HCT116 (cell line): Measurements from ENCODE around the gene SCD5. TPM values are rescaled to one million over a fixed set of nuclear protein-coding genes. Genes with fewer than 3 reads are reported as not detected.

Source experiments
- ATAC-seq: fragments of 200-7000 bp; cut with Tn5 transposase; 2 replicates; pipeline ENCODE4 v1.9.1; 2020; ENCODE audit warnings: mild to moderate bottlenecking, moderate library complexity
- BruUV-seq: library from RNA; stranded (reverse); fragments of 400-500 nt; replicated peaks from 2 replicates; lab custom pipeline; 2021; lab: Mats Ljungman, UMichigan
- CTCF ChIA-PET: fragments of 300-600 bp; sonication (Branson Sonifier 250); formaldehyde crosslinking; loops from one replicate; lab custom pipeline; 2021; ENCODE audit warnings: antibody characterized with exemption; lab: Charles Lee
- POLR2A ChIA-PET: fragments of 300-600, 350-600 bp; sonication (Branson Sonifier 250); formaldehyde crosslinking; loops from one replicate; lab custom pipeline; 2021; ENCODE audit warnings: antibody characterized with exemption; lab: Charles Lee
- RAD21 ChIA-PET, 2 experiments: fragments of 300-600 bp; sonication (Branson Sonifier 250); formaldehyde crosslinking; loops; one replicate each; lab custom pipeline; 2023; ENCODE audit warnings: low total read pairs in 2 of 2; ENCODE audit not compliant: uncharacterized antibody in 2 of 2, unreplicated experiment in 2 of 2, low non-redundant PET in 1 of 2; lab: Charles Lee
- DNase-seq: peaks from one replicate; pipeline ENCODE4 v3.0.0-alpha.2; 2010; ENCODE audit warnings: low read depth, low spot score
- H2AFZ ChIP-seq: fragments of 200-600 bp; shearing (Covaris generic), sonication (generic); 2 replicates; pipeline ENCODE4 v1.6.1; 2017; ENCODE audit warnings: low read depth, mixed run types, mixed read lengths, antibody characterized with exemption, low read length; ENCODE audit not compliant: poor library complexity, severe bottlenecking
- H3K27ac ChIP-seq: 2 replicates; pipeline ENCODE4 v1.5.1; 2012; ENCODE audit warnings: low read depth, low read length
- H3K27me3 ChIP-seq: fragments of 200-600 bp; sonication (generic); 2 replicates; pipeline ENCODE4 v1.6.1; 2016; ENCODE audit warnings: mixed run types, low read length, mixed read lengths; ENCODE audit not compliant: insufficient read depth
- H3K36me3 ChIP-seq, 2 experiments: fragments of 200-500 bp in 1 of 2; fragments of 200-600 bp in 1 of 2; sonication (Bioruptor generic) in 1 of 2; sonication (generic) in 1 of 2; 2 replicates each; pipeline versions ENCODE4 v1.5.1 to v1.6.1; 2014 to 2016; ENCODE audit warnings: low read length in 2 of 2, inconsistent platforms in 1 of 2, mixed read lengths in 1 of 2, mixed run types in 1 of 2; ENCODE audit not compliant: insufficient read depth in 2 of 2, control insufficient read depth in 1 of 2
- H3K4me1 ChIP-seq, 2 experiments: fragments of 200-600 bp in 1 of 2; sonication (generic) in 1 of 2; 2 replicates each; pipeline versions ENCODE4 v1.5.1 to v1.6.1; 2012 to 2017; ENCODE audit warnings: low read length in 2 of 2, inconsistent platforms in 1 of 2, mild to moderate bottlenecking in 1 of 2, mixed read lengths in 1 of 2, mixed run types in 1 of 2, moderate library complexity in 1 of 2; ENCODE audit not compliant: insufficient read depth in 2 of 2, control insufficient read depth in 1 of 2
- H3K4me2 ChIP-seq: fragments of 200-600 bp; sonication (generic); 2 replicates; pipeline ENCODE4 v1.6.1; 2017; ENCODE audit warnings: mixed run types, low read length, mixed read lengths
- H3K4me3 ChIP-seq, 2 experiments: fragments of 200-600 bp in 1 of 2; sonication (generic) in 1 of 2; replicated peaks in 1 of 2; 2 replicates each; pipeline ENCODE4 v1.5.1; 2011 to 2016; ENCODE audit warnings: low read length in 2 of 2, control low read depth in 1 of 2, low read depth in 1 of 2, mild to moderate bottlenecking in 1 of 2, mixed read lengths in 1 of 2, mixed run types in 1 of 2
- H3K79me2 ChIP-seq: fragments of 200-600 bp; sonication (generic); 2 replicates; pipeline ENCODE4 v1.6.1; 2017; ENCODE audit warnings: mild to moderate bottlenecking, mixed run types, low read length, moderate library complexity, mixed read lengths; ENCODE audit not compliant: insufficient read depth
- H3K9ac ChIP-seq: fragments of 200-600 bp; sonication (generic); 2 replicates; pipeline ENCODE4 v1.6.1; 2016; ENCODE audit warnings: low read length, mixed read lengths
- H3K9me2 ChIP-seq: fragments of 200-600 bp; sonication (generic), shearing (Covaris generic); 2 replicates; pipeline ENCODE4 v1.6.1; 2017; ENCODE audit warnings: mixed run types, mild to moderate bottlenecking, moderate library complexity; ENCODE audit not compliant: insufficient read depth
- H3K9me3 ChIP-seq, 2 experiments: fragments of 200-500 bp in 1 of 2; fragments of 200-600 bp in 1 of 2; sonication (Bioruptor generic) in 1 of 2; sonication (generic) in 1 of 2; 2 replicates each; pipeline ENCODE4 v1.6.1; 2014 to 2017; ENCODE audit warnings: low read length in 2 of 2, mixed read lengths in 2 of 2, inconsistent platforms in 1 of 2, low read depth in 1 of 2, mild to moderate bottlenecking in 1 of 2, mixed run types in 1 of 2, moderate library complexity in 1 of 2; ENCODE audit not compliant: control insufficient read depth in 1 of 2, insufficient read depth in 1 of 2
- H4K20me1 ChIP-seq: fragments of 200-600 bp; sonication (generic), shearing (Covaris generic); 2 replicates; pipeline ENCODE4 v1.6.1; 2017; ENCODE audit warnings: mixed run types, mild to moderate bottlenecking, moderate library complexity; ENCODE audit not compliant: insufficient read depth
- ELF1 ChIP-seq: IDR thresholded peaks from 2 replicates; pipeline ENCODE4 v1.6.1; 2012; ENCODE audit warnings: low read depth, borderline replicate concordance
- EZH2phosphoT487 ChIP-seq: fragments of 200-600 bp; IDR thresholded peaks from 2 replicates; pipeline ENCODE4 v1.6.1; 2018; ENCODE audit warnings: antibody characterized with exemption, borderline replicate concordance
- SRF ChIP-seq: IDR thresholded peaks from 2 replicates; pipeline ENCODE4 v1.6.1; 2012; ENCODE audit warnings: low read depth
- TCF7L2 ChIP-seq: IDR thresholded peaks from 2 replicates; pipeline ENCODE4 v1.7.0; 2011; ENCODE audit warnings: borderline replicate concordance, inconsistent platforms; ENCODE audit not compliant: insufficient read depth, insufficient read length; ENCODE audit errors: extremely low read depth
- YY1 ChIP-seq: IDR thresholded peaks from 2 replicates; pipeline ENCODE4 v1.6.1; 2011; ENCODE audit warnings: low read length, low read depth, moderate library complexity, mild to moderate bottlenecking; ENCODE audit not compliant: insufficient replicate concordance; ENCODE audit errors: extremely low read depth
- ZNF274 ChIP-seq: fragments of 200-500 bp; sonication (Bioruptor generic); IDR thresholded peaks from 2 replicates; pipeline ENCODE4 v1.6.1; 2014; ENCODE audit warnings: mild to moderate bottlenecking, low read depth, low read length, inconsistent platforms
- intact Hi-C: fragments of 100-400 bp; cut with micrococcal nuclease; formaldehyde crosslinking; loops from 2 replicates; pipeline ENCODE4 v1.10.0; 2022
- total RNA-seq: library from RNA; stranded (reverse); gene quantifications from one replicate; pipeline ENCODE4 v1.2.1, GENCODE V29; 2021; ENCODE audit not compliant: unreplicated experiment
- TF ChIP-seq, protein P1 (sequence below): IDR thresholded peaks from 2 replicates; pipeline ENCODE4 v1.6.1; 2012
- TF ChIP-seq, protein P2 (sequence below): IDR thresholded peaks from 2 replicates; pipeline ENCODE4 v1.6.1; 2011; ENCODE audit warnings: mild to moderate bottlenecking, low read length, moderate library complexity; ENCODE audit not compliant: insufficient replicate concordance; ENCODE audit errors: extremely low read depth

Gene SCD5
- total RNA-seq, 1 experiment from 2014 or later, result 21.7 TPM

DNA sequence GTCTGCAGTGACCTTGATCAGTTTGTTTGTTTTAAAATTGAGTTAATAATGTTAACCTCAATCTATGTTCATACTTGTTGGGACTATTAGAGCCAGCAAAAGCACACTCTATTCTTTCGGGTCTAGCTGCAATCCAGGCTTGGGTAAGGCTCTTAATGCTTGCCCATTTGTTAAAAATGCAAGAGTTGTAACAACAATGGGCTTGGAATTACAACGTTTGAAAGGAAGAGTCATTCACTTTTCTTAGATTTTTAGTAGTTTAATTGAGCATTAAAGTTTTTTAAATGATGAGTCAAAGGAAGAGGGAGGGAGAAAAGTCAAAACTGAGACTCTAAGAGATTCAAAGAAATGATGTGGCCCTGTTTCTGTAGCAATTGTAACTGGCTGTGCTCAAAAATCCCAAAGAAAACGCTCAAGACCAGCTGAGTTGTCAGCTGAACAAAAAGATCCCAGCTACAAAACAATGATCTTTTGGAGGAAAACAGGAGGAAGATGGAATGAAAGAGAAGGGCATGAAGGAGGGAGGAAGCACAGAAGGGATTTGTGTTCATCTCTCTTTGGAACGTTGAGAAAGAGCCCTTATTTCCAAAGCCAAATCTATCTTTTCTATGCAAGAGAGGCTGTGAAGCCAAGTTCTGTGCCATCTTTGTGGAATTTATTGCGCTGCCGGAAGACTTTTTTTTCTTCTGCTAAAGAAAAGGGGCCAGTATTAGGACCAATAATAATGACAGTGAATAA lies 5.5 kb downstream of the SCD5 start:
- H3K79me2 ChIP-seq, result peaks cover 18% of the 10 kb centered on the region; the same call in 1 of the 2 replicates
- no peaks in the 10 kb centered on the region; the same call in 1 of the 2 replicates for H4K20me1 ChIP-seq
- H3K27me3 ChIP-seq, result no peaks in the 10 kb centered on the region
- H3K27ac ChIP-seq, result no peak overlapping the region
- H3K4me3 ChIP-seq, result no peak overlapping the region
- no peaks in the 10 kb centered on the region for H3K36me3 ChIP-seq
- H3K4me2 ChIP-seq, result no peak overlapping the region
- ChIA-PET CTCF (no interaction called here), POLR2A (no interaction called here), RAD21 (interaction anchor here in 1 of 2 experiments (0.6 kb wide), 1 partner anchor 10 kb away, joined by 4 read pairs; no protein-coding TSS in a partner anchor)
- DNase-seq, result no peak
- no peak for TF ChIP-seq TCF7L2
- TF ChIP-seq, protein P1, sequence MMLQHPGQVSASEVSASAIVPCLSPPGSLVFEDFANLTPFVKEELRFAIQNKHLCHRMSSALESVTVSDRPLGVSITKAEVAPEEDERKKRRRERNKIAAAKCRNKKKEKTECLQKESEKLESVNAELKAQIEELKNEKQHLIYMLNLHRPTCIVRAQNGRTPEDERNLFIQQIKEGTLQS, result no peak
- no peak for TF ChIP-seq SRF
- TF ChIP-seq ZNF274, result no peak
- no peak for TF ChIP-seq YY1
- TF ChIP-seq ELF1, result no peak
- TF ChIP-seq, protein P2, sequence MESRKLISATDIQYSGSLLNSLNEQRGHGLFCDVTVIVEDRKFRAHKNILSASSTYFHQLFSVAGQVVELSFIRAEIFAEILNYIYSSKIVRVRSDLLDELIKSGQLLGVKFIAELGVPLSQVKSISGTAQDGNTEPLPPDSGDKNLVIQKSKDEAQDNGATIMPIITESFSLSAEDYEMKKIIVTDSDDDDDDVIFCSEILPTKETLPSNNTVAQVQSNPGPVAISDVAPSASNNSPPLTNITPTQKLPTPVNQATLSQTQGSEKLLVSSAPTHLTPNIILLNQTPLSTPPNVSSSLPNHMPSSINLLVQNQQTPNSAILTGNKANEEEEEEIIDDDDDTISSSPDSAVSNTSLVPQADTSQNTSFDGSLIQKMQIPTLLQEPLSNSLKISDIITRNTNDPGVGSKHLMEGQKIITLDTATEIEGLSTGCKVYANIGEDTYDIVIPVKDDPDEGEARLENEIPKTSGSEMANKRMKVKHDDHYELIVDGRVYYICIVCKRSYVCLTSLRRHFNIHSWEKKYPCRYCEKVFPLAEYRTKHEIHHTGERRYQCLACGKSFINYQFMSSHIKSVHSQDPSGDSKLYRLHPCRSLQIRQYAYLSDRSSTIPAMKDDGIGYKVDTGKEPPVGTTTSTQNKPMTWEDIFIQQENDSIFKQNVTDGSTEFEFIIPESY, result no peak
- no peak for TF ChIP-seq EZH2phosphoT487
- peaks cover 8 to 17% of the 10 kb centered on the region in 2 experiments; a peak in 3 of 4 replicates for H3K4me1 ChIP-seq
- H2AFZ ChIP-seq, result no peak overlapping the region
- H3K9me2 ChIP-seq, result no peaks in the 10 kb centered on the region
- H3K9me3 ChIP-seq, result no peaks in the 10 kb centered on the region
- no peak overlapping the region for H3K9ac ChIP-seq
- no peak for ATAC-seq
- BruUV-seq, result no TSS peak
- intact Hi-C loops, result no loop called here
